VCaP (cell line): Measurements from ENCODE around the gene H3-3A.

Source experiments
- H3K27ac ChIP-seq: fragments of 450-650 bp; 2 replicates; pipeline ENCODE4 v1.5.1; 2017
- CTCF ChIP-seq: fragments of 450-650 bp; conservative IDR thresholded peaks from 2 replicates; pipeline ENCODE4 v1.5.1; 2017; ENCODE audit warnings: mild to moderate bottlenecking, moderate library complexity

Gene H3-3A

DNA sequence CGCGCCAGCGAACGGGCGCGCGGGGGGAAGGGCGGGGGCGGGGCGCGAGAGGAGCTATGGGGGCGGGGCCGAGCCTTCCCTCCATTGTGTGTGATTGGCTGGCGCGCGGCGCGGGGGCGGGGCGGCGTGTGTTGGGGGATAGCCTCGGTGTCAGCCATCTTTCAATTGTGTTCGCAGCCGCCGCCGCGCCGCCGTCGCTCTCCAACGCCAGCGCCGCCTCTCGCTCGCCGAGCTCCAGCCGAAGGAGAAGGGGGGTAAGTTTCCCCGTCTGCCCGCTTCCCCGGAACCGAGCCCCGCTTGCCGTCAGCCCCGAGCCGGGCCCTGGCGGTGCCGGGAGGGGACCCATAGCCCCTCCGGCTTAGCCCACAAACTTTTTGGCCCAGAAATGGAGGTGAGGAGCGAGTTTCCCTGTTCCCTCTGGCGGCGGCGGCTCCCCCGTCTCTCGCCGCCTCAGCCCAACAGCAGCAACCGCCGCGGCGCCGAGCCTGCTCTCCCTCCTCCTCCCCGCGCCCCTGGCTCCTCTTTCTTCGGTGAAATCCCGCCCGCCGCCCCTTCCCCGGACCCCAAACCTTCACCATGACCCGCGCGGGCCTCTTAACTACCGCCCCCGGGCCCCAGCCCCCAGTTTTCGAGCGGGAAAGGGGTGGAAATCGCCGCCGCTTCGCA lies at the start of gene H3-3A:
Gene H3-3A, plus strand, starts transcription at position 159 of the 666 bp plus-strand sequence. CDS start 1,636 bp downstream, outside the sequence.
- H3K27ac ChIP-seq, result peak within 1 kb of the TSS; percentile 98
- TF ChIP-seq CTCF, result no peak

GRCh38 chr1:226017070-226017469 lies 45.4 kb upstream of the H3-3A start:
- TF ChIP-seq CTCF, result no peak
- no peak overlapping the region for H3K27ac ChIP-seq

DNA sequence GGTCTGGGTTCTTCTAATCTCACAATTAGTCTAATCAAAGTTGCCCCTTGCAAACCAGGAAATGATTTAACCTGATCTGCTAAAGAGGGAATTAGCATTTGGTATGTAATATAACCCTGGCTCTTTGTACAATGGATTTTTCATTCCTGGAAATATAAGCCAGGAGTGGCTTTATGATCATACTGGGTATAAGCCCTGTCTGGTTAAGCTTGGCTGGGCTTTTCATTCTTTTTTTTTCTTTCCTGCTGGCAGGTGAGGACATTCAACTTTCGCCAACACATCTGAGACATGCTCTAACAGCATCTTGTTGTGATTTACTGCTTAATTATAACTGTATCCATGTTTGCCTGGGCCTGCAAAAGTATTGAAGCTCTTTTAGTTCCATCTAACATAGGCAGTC lies 42.9 kb upstream of the H3-3A start:
- TF ChIP-seq CTCF, result no peak
- no peak overlapping the region for H3K27ac ChIP-seq

GRCh38 chr1:226021401-226021800 lies 41.1 kb upstream of the H3-3A start:
- no peak for TF ChIP-seq CTCF

GRCh38 chr1:226021801-226022200 lies 40.7 kb upstream of the H3-3A start:
- H3K27ac ChIP-seq, result no peak overlapping the region
- no peak for TF ChIP-seq CTCF

More at GRCh38 chr1:226021401-226021800, 41.1 kb upstream of the H3-3A start:
- H3K27ac ChIP-seq, result no peak overlapping the region

DNA sequence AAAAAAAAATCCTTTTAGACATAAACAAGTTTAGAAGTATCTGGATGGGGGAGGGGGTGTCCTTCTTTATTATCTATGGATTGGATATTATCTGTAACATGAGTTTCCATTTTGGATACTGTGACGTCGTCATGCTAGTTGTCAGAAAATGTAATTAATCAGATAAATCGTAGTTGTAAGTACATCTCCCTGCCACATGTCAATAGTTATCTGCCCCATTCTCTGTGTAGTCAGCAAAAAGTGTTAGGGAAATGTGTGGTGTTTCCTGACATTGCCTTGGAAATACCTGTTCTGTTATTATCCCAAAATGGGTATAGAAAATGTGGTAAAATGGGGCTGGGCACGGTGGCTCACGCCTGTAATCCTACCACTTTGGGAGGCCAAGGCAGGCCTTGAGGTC lies 38.8 kb upstream of the H3-3A start:
- no peak for TF ChIP-seq CTCF
- H3K27ac ChIP-seq, result no peak overlapping the region

DNA sequence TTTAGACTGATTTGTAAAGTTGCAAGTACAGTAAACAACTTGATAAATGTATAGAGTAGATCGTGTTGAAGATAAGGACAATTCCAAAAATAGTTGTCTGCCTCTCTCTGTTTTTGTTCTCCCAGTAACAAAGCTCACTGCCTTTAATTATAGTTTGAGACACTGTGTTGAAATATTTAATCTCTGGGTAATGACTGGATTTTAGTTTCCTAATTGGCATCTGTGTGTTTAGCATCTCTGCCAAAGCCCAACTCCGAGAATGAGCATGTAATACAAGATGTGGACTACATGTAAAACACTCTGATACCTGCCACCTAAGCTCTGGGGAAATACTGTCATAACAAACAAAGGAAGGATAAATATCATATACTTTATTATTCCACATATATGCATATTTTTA lies 35.7 kb upstream of the H3-3A start:
- no peak overlapping the region for H3K27ac ChIP-seq
- no peak for TF ChIP-seq CTCF
